ENCODE measurements around the gene DHH. TPM values are rescaled to one million over a fixed set of nuclear protein-coding genes. Genes with fewer than 3 reads are reported as not detected.

The DHH gene
- polyA plus RNA-seq, 1 of the 3 experiments (the other 2 are of a cell fraction) = 0.13 TPM

GRCh38 chr12:49069507-49070346 is 24.9 kb downstream of the DHH start, which contains the start of gene RHEBL1:
Gene RHEBL1 (minus strand): TSS chr12:49069979. CDS start chr12:49069785, 194 bp downstream.
- Histone ChIP-seq H3K27ac (ENCODE audit: low read depth in 2 of 2, low read length in 1 of 2) (peak within 1 kb of the TSS; percentile 60 to 67), H3K4me1 (ENCODE audit: control insufficient read depth in 1 of 2, insufficient read depth in 2 of 2, low read depth in 1 of 2, low read length in 1 of 2) (peaks cover 3 to 5% of the 10 kb centered on the region in 2 experiments; a peak in 1 of 4 replicates), H3K9me2 (no peaks in the 10 kb centered on the region), H3F3A (replicated peaks; ENCODE audit: insufficient read depth) (peaks cover 3% of the 10 kb centered on the region), H2AFZ (ENCODE audit: low read depth) (peak within 1 kb of the TSS; percentile 98), H3K9me3 (no peaks in the 10 kb centered on the region), H3K4me3 (ENCODE audit: low read depth in 2 of 2, low read length in 1 of 2) (peak within 1 kb of the TSS; percentile 70 to 99), H3K36me3 (replicated peaks in 1 of 2; ENCODE audit: control insufficient read depth in 1 of 2, insufficient read depth in 2 of 2, low read length in 1 of 2) (no peaks in the 10 kb centered on the region), H3K27me3 (ENCODE audit: insufficient read depth) (no peaks in the 10 kb centered on the region), H4K20me1 (ENCODE audit: insufficient read depth) (no peaks in the 10 kb centered on the region), H3K4me2 (peak within 1 kb of the TSS; percentile 97), H3K79me2 (ENCODE audit: insufficient read depth) (no peaks in the 10 kb centered on the region), H3K9ac (peak within 1 kb of the TSS; percentile 79)
- TF ChIP-seq TAF1 (IDR thresholded peaks at IDR 0.05; ENCODE audit: borderline replicate concordance, low read depth, low read length) (peak; percentile 51), NFIC (IDR thresholded peaks at IDR 0.05; ENCODE audit: borderline replicate concordance) (no peak), CTCF (IDR thresholded peaks at IDR 0.05) (peak; percentile 28; the same call in 1 of the 2 replicates), MXI1 (IDR thresholded peaks at IDR 0.05; ENCODE audit: low read depth, low read length) (peak; percentile 97), POLR2AphosphoS5 (IDR thresholded peaks at IDR 0.05; ENCODE audit: low read depth, low read length) (peak; percentile 56; the same call in 1 of the 2 replicates), EP300 (IDR thresholded peaks at IDR 0.05; ENCODE audit: borderline replicate concordance in 1 of 2, low read depth in 1 of 2, low read length in 1 of 2) (no peak), USF2 (IDR thresholded peaks at IDR 0.05; ENCODE audit: borderline replicate concordance, low read depth, low read length) (peak; percentile 83), FOXJ3 (CRISPR knock-in tag; IDR thresholded peaks at IDR 0.05) (no peak), SIN3A (IDR thresholded peaks at IDR 0.05; ENCODE audit: borderline replicate concordance, low read depth, low read length) (peak; percentile 84; the same call in 1 of the 2 replicates), NRF1 (IDR thresholded peaks at IDR 0.05; ENCODE audit: low read depth, low read length) (peak; percentile 84), MAX (IDR thresholded peaks at IDR 0.05; ENCODE audit: low read depth) (peak; percentile 87), ELF1 (IDR thresholded peaks at IDR 0.05) (no peak), USF1 (IDR thresholded peaks at IDR 0.05; ENCODE audit: borderline replicate concordance, low read depth) (peak; percentile 96)
- ChIA-PET CTCF (interaction anchor here (0.8 to 15.9 kb wide), 4 partner anchors 18 to 163 kb away, joined by 3 to 300 read pairs (median 38); partner anchors contain the start of genes DHH and TUBA1B), POLR2A (interaction anchor here (0.6 to 1.9 kb wide), 8 partner anchors 19 to 112 kb away, joined by 3 to 20 read pairs (median 4); partner anchors contain the start of genes ARF3, DHH and TUBA1B)
- 2% methylated on average over 30 of the region's 60 CpGs for WGBS (ENCODE audit: low lambda C conversion rate)
- peak; percentile 97 for DNase-seq

Data from SK-N-SH (cell line).